Thoracic aorta (tissue), 2 donors: ENCODE results near the gene RPGR. TPM values are rescaled to one million over a fixed set of nuclear protein-coding genes. Genes with fewer than 3 reads are reported as not detected.

Experiments used
- ATAC-seq: fragments of 150-250 bp; one replicate; pipeline ENCODE4 v1.8.0; 2017; ENCODE audit warnings: low read depth; ENCODE audit not compliant: insufficient number of reproducible peaks, low FRiP score
- DNase-seq: peaks from one replicate; pipeline ENCODE4 v3.0.0-alpha.2; 2020; ENCODE audit warnings: low spot score
- H3K27ac ChIP-seq, 2 donors: fragments of 200-600 bp; sonication (generic); 1 replicate in 1 of 2; 2 replicates in 1 of 2; pipeline ENCODE4 v1.5.1; 2016; ENCODE audit warnings: mild to moderate bottlenecking in 2 of 2, moderate library complexity in 2 of 2
- H3K27me3 ChIP-seq: fragments of 200-600 bp; sonication (generic); replicated peaks from 2 replicates; pipeline ENCODE4 v1.6.0; 2016; ENCODE audit warnings: mild to moderate bottlenecking; ENCODE audit not compliant: insufficient read depth
- H3K36me3 ChIP-seq: fragments of 200-600 bp; sonication (generic); one replicate; pipeline ENCODE4 v1.5.1; 2016
- H3K4me1 ChIP-seq, 2 donors: fragments of 200-600 bp; sonication (generic); 1 replicate in 1 of 2; 2 replicates in 1 of 2; pipeline versions ENCODE4 v1.5.1 to v1.6.0; 2016; ENCODE audit warnings: low read depth in 2 of 2, mild to moderate bottlenecking in 1 of 2; ENCODE audit not compliant: control insufficient read depth in 1 of 2
- H3K4me3 ChIP-seq: fragments of 200-600 bp; sonication (generic); 2 replicates; pipeline ENCODE4 v1.5.1; 2016; ENCODE audit warnings: mild to moderate bottlenecking
- H3K9me3 ChIP-seq: fragments of 200-600 bp; sonication (generic); 2 replicates; pipeline ENCODE4 v1.5.1; 2016
- CTCF ChIP-seq: fragments of 200-600 bp; sonication (generic); IDR thresholded peaks from one replicate; pipeline ENCODE4 v1.5.1; 2019; ENCODE audit warnings: antibody characterized with exemption
- total RNA-seq, 2 donors: library from RNA; depleted of rRNA; stranded (reverse); fragments of >200 nt; gene quantifications; one replicate each; pipeline versions ENCODE4 v1.1.0 to v1.2.3, GENCODE V29; 2016

The RPGR gene
- total RNA-seq, 2 donors from 2014 or later, result 12.6 to 37.2 TPM

DNA sequence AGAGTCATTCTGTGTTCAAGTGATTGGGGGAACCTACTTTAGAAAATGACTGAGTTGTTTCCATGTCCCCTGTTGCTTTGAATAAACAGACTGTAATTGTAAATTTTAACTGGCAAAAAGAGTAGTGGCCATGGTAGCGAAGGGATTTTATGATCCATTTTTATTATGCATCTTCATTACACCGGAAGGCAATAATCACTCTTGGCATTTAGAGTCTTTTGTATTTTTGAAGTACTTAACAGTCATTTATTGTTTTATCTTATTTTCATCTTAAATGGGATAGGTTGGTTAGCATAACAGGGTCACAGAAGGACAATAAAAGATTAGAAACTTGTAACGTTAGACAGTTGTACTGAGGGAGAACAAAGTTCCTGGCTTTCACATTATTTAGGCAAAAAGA is 14.1 kb upstream of the RPGR start:
- no peak for TF ChIP-seq CTCF
- H3K9me3 ChIP-seq, result no peaks in the 10 kb centered on the region
- no peak overlapping the region for H3K27ac ChIP-seq
- H3K27me3 ChIP-seq, result no peaks in the 10 kb centered on the region
- DNase-seq (no peak), ATAC-seq (no peak)
- no peak overlapping the region for H3K4me3 ChIP-seq
- H3K4me1 ChIP-seq, result no peaks in the 10 kb centered on the region
- H3K36me3 ChIP-seq, result no peaks in the 10 kb centered on the region

GRCh38 chrX:38336538-38337240 is 9.4 kb upstream of the RPGR start:
- Histone ChIP-seq H3K4me1 (no peaks in the 10 kb centered on the region), H3K27me3 (no peaks in the 10 kb centered on the region), H3K4me3 (no peak overlapping the region), H3K27ac (no peak overlapping the region), H3K36me3 (no peaks in the 10 kb centered on the region), H3K9me3 (no peaks in the 10 kb centered on the region)
- no peak for DNase-seq
- no peak for ATAC-seq
- no peak for TF ChIP-seq CTCF

DNA sequence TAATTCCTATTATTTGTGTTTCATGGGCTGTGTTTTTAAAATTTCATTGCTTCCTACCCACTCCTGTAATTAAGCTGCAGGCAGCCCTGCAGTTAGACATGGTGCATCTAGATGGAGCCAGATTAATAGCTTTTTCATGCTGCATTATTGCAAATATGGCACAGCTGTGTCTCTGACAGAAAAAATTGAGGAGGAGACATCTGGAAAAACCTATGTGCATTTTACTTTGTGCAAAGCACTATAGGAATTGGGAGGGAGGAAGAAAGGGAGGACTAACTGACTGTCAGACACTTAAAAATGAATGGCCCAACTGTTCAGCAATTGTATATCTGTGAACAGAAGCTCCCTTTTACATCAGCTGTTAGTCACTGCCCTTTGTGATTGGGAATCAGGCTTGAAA is 8.1 kb upstream of the RPGR start:
- no peak for ATAC-seq
- H3K36me3 ChIP-seq, result no peaks in the 10 kb centered on the region
- no peak for TF ChIP-seq CTCF
- H3K27ac ChIP-seq, result no peak overlapping the region
- no peaks in the 10 kb centered on the region for H3K9me3 ChIP-seq
- H3K4me3 ChIP-seq, result no peak overlapping the region
- no peaks in the 10 kb centered on the region for H3K4me1 ChIP-seq
- no peaks in the 10 kb centered on the region for H3K27me3 ChIP-seq
- no peak for DNase-seq

DNA sequence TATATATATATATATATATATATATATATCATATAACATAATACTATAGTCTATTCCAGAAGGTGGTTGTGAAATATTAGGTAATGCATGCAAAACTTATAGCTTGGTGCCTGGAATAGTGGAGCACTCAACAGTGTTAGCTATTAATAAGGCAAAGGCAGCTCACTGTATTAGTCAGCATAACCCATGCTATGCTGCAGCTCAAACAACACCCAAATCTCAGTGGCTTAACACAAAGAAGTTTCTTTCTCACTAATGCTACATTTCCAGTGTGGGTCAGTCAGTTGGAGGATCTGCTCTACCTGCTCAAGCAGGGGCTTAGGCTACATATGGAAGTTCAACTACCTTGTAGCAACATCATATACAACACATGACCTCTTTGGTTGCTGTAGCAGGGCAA is 5.2 kb upstream of the RPGR start:
- ATAC-seq (no peak), DNase-seq (no peak)
- H3K9me3 ChIP-seq, result no peaks in the 10 kb centered on the region
- no peaks in the 10 kb centered on the region for H3K4me1 ChIP-seq
- no peaks in the 10 kb centered on the region for H3K27me3 ChIP-seq
- H3K36me3 ChIP-seq, result no peaks in the 10 kb centered on the region
- no peak overlapping the region for H3K4me3 ChIP-seq
- no peak for TF ChIP-seq CTCF
- H3K27ac ChIP-seq, result no peak overlapping the region

DNA sequence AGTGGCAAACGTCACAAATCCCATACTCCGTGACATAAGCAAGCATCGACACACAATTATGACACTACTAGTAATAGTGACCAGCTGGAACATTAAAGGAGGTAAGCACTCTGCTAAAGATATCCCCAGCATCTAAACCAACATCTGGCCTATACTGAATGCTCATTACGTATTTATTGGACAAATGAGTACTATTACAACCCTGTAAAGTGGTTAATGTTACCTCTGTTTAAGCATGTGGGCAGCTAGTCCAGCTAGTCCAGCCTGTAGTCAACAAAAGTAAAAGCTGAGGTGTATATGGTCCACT is 419 bp upstream of the RPGR start:
- no peak for TF ChIP-seq CTCF
- peak overlapping the region; percentile 49 to 93 for H3K27ac ChIP-seq
- H3K36me3 ChIP-seq, result no peaks in the 10 kb centered on the region
- H3K9me3 ChIP-seq, result no peaks in the 10 kb centered on the region
- no peaks in the 10 kb centered on the region for H3K27me3 ChIP-seq
- peak overlapping the region; percentile 87 for H3K4me3 ChIP-seq
- H3K4me1 ChIP-seq, result no peaks in the 10 kb centered on the region
- DNase-seq (no peak), ATAC-seq (no peak)
